ENCODE results near the gene MRPL11. TPM values are rescaled to one million over a fixed set of nuclear protein-coding genes. Genes with fewer than 3 reads are reported as not detected.

The MRPL11 gene
- total and polyA plus RNA-seq, 4 donors, result 32.7 to 56.8 (median 41.2) TPM

DNA sequence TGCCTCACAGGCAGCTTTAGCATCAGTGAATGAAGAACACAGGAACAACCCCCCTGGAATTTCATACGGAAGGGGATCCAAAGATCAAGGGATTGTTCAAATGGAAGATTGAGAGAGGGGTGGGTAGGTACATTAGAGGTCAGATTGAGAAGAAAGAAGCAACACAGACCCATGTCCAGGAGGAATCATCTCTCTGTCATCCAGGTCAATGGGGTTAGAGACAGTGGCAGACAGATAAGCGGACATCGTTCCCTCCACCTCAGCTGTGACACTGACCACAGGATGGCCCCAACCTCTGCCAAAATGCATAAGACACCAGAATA lies 19.7 kb downstream of the MRPL11 start:
- Histone ChIP-seq H3K9ac (ENCODE audit: insufficient read depth in 1 of 2, low read length in 2 of 2) (no peak overlapping the region), H3K9me3 (ENCODE audit: control insufficient read depth in 4 of 4, insufficient read depth in 3 of 4, low read length in 3 of 4) (peaks cover 0 to 2% (median 0%) of the 10 kb centered on the region in 4 donors), H3K27ac (ENCODE audit: low read depth in 1 of 2, low read length in 1 of 2) (no peak overlapping the region), H3K27me3 (ENCODE audit: control insufficient read depth in 3 of 3, insufficient read depth in 3 of 3, low read length in 2 of 3) (peaks cover 0 to 11% (median 5%) of the 10 kb centered on the region in 3 donors), H3K36me3 (ENCODE audit: control insufficient read depth in 4 of 4, insufficient read depth in 4 of 4, low read length in 4 of 4) (no peaks in the 10 kb centered on the region), H3K4me1 (ENCODE audit: control insufficient read depth in 5 of 5, insufficient read depth in 5 of 5, low read length in 5 of 5) (peaks cover 0 to 11% (median 0%) of the 10 kb centered on the region in 5 donors), H3K4me3 (no peak overlapping the region)
- no peak for DNase-seq
- TF ChIP-seq, protein P1, sequence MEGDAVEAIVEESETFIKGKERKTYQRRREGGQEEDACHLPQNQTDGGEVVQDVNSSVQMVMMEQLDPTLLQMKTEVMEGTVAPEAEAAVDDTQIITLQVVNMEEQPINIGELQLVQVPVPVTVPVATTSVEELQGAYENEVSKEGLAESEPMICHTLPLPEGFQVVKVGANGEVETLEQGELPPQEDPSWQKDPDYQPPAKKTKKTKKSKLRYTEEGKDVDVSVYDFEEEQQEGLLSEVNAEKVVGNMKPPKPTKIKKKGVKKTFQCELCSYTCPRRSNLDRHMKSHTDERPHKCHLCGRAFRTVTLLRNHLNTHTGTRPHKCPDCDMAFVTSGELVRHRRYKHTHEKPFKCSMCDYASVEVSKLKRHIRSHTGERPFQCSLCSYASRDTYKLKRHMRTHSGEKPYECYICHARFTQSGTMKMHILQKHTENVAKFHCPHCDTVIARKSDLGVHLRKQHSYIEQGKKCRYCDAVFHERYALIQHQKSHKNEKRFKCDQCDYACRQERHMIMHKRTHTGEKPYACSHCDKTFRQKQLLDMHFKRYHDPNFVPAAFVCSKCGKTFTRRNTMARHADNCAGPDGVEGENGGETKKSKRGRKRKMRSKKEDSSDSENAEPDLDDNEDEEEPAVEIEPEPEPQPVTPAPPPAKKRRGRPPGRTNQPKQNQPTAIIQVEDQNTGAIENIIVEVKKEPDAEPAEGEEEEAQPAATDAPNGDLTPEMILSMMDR (IDR thresholded peaks at IDR 0.05; ENCODE audit: control extremely low read depth, extremely low read depth), result no peak
- no peak for ATAC-seq (ENCODE audit: insufficient read depth, low FRiP score)
- WGBS, 2 donors, result 36 to 45% methylated on average over 3 of the region's 3 CpGs

DNA sequence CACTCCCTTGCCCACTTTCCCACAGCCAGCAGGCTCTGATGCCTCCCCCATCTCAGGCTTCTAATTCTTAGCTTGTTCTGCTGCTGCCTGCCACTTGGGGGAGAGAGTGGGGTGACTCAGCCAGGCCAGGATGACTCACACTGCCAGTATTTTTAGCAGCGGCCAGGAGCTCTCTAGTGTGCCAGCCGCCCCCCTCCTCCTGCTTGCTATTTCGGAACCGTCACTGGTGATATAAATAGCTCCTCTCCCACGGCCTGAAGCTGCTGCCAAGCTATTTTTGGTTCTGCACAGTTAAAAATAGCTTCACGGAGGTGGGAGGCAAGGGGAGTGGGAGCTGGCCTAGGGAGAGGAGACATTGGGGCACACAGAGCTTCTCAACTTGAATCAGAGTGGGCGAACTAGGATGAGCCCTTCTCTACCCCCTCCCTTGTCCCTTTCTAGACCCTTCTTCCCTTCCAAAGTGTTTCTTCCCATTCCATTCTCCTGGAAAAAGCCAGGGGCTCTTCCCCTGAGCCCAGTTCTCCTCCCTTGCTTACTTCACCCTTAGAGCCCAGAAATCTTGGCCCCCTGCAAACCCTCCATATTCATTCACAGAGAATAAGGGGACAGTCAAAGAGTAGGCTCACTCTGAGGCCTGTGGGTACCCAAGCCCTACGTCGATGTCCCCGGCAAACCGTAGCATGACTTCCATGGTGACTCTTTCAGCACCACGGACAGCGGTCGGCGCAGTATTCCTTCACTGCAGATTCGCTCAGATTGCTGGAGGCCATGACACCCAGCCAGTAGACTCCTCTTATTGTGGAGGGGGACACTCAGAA lies 20.3 kb downstream of the MRPL11 start:
- TF ChIP-seq, protein P1 (IDR thresholded peaks at IDR 0.05; ENCODE audit: control extremely low read depth, extremely low read depth), result no peak
- ATAC-seq (ENCODE audit: insufficient read depth, low FRiP score) (no peak), DNase-seq (peak; percentile 74 to 82 (median 77))
- H3K9me3 ChIP-seq (ENCODE audit: control insufficient read depth in 4 of 4, insufficient read depth in 3 of 4, low read length in 3 of 4), result peaks cover 0 to 2% (median 0%) of the 10 kb centered on the region in 4 donors
- WGBS, 2 donors, result 9 to 10% methylated on average over 16 of the region's 16 CpGs
- H3K27me3 ChIP-seq (ENCODE audit: control insufficient read depth in 3 of 3, insufficient read depth in 3 of 3, low read length in 2 of 3), result peaks cover 0 to 11% (median 7%) of the 10 kb centered on the region in 3 donors
- H3K4me3 ChIP-seq, result no peak overlapping the region
- peaks cover 0 to 11% (median 0%) of the 10 kb centered on the region in 5 donors for H3K4me1 ChIP-seq (ENCODE audit: control insufficient read depth in 5 of 5, insufficient read depth in 5 of 5, low read length in 5 of 5)
- H3K36me3 ChIP-seq (ENCODE audit: control insufficient read depth in 4 of 4, insufficient read depth in 4 of 4, low read length in 4 of 4), result no peaks in the 10 kb centered on the region
- H3K27ac ChIP-seq (ENCODE audit: low read depth in 1 of 2, low read length in 1 of 2), result no peak overlapping the region
- no peak overlapping the region for H3K9ac ChIP-seq (ENCODE audit: insufficient read depth in 1 of 2, low read length in 2 of 2)

DNA sequence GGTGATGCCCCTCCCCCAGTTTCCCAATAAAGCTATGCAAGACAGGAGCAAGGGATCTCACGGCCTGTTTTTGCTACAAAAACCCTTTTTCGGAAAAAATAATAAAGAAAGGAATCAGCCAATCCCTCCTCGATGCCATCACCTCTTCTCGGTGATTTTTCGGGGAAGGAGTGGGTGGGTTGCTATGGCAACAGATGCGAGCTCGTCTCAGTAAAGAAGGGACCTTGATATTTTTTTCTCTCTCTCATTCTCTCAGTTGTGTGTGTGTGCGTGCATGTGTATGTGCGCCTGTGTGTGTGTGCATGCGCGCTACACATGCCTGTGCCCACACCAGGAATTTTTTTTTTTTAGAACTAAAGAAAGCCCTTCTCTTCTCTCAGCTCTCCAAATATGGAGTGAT lies 21.6 kb downstream of the MRPL11 start:
- DNase-seq (no peak), ATAC-seq (ENCODE audit: insufficient read depth, low FRiP score) (no peak)
- Histone ChIP-seq H3K27me3 (ENCODE audit: control insufficient read depth in 3 of 3, insufficient read depth in 3 of 3, low read length in 2 of 3) (peaks cover 0 to 11% (median 7%) of the 10 kb centered on the region in 3 donors), H3K4me1 (ENCODE audit: control insufficient read depth in 5 of 5, insufficient read depth in 5 of 5, low read length in 5 of 5) (peaks cover 0 to 11% (median 0%) of the 10 kb centered on the region in 5 donors), H3K9me3 (ENCODE audit: control insufficient read depth in 4 of 4, insufficient read depth in 3 of 4, low read length in 3 of 4) (peaks cover 0 to 2% (median 0%) of the 10 kb centered on the region in 4 donors), H3K9ac (ENCODE audit: insufficient read depth in 1 of 2, low read length in 2 of 2) (no peak overlapping the region), H3K27ac (ENCODE audit: low read depth in 1 of 2, low read length in 1 of 2) (no peak overlapping the region), H3K4me3 (no peak overlapping the region), H3K36me3 (ENCODE audit: control insufficient read depth in 4 of 4, insufficient read depth in 4 of 4, low read length in 4 of 4) (no peaks in the 10 kb centered on the region)
- 69 to 74% methylated on average over 11 of the region's 11 CpGs for WGBS, 2 donors
- TF ChIP-seq, protein P1 (IDR thresholded peaks at IDR 0.05; ENCODE audit: control extremely low read depth, extremely low read depth), result no peak
